CD1c-positive myeloid dendritic cell (primary cell): ENCODE results near the gene ASCC1.
"Not testable (repeated sequence)": the region's sequence is repeated elsewhere in the genome, so short reads cannot be mapped to it uniquely, and the experiment has no call there.

Experiments
- DNase-seq: peaks from one replicate; pipeline ENCODE4 v3.0.0-alpha.2; 2016; ENCODE audit errors: extremely low spot score

ASCC1 gene

GRCh38 chr10:72126184-72126871 is 89.7 kb downstream of the ASCC1 start:
- peak; percentile 38 for DNase-seq

DNA sequence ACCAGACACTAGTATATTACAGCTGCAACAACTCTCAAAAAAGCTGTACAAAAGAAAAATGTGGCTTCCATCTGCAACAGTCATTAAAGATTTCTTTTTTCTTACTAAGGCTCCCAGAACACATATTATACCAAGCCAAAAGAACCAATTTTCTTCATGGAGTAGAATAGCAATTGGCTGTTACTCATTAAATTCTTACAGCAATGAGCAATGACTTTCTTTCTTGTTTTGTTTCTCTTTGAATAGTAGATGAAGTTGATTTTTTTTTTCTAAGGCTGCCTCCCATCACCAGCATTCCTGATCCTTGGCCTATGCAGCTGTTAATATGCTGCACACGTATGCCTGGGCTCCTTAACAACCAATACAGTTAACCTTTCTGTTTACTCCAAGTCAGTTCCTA is 91.1 kb downstream of the ASCC1 start:
- DNase-seq = no peak

DNA sequence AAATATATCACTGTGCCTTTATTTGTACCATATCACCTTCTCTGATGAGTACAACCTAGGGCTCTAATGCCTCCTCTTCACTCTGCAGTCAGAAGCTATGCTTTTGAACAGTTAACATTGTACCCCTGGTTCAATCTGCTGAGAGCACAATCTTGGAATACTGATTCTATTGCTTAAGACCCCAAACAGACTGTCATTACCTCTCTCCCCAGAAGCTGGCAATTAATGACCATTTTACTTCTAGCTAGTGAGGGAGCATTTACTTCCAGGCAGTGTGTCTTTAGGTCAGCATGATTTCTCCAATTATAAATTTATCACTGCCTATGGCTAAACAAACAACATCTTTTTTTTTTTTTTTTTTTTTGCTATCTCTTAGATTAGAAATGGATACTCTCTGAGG is 91.7 kb downstream of the ASCC1 start:
- DNase-seq = no peak

GRCh38 chr10:72123616-72124015 is 92.5 kb downstream of the ASCC1 start:
- no peak for DNase-seq

DNA sequence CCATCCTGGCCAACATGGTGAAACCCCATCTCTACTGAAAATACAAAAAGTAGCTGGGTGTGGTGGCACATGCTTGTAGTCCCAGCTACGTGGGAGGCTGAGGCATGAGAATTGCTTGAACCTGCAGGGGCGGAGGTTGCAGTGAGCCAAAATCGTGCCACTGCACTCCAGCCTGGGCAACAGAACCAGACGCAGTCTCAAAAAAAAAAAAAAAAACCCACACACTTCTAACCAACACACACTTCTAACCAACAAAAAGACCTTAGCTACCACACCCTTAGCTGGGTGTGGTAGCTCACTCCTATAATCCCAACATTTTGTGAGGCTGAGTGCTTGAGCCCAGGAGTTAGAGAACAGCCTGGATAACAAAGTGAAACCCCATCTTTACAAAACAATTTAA is 93.9 kb downstream of the ASCC1 start:
- DNase-seq = no peak

DNA sequence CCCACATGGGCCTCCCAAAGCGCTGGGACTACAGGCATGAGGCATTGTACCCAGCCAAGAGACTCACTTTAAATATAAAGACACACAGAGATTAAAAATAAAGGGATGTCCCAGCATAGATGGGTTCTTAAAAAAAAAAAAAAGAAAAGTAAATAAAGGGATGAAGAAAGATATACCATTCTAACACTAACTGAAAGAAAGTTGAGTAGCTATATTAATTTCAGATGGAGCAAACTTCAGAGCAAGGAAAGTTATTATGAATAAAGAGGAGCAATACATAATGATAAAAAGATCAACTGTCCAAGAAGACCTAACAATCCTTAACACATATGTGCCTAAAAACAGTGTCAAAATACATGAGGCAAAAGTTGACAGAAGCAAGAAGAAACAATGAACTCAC is 94.7 kb downstream of the ASCC1 start:
- no peak for DNase-seq

DNA sequence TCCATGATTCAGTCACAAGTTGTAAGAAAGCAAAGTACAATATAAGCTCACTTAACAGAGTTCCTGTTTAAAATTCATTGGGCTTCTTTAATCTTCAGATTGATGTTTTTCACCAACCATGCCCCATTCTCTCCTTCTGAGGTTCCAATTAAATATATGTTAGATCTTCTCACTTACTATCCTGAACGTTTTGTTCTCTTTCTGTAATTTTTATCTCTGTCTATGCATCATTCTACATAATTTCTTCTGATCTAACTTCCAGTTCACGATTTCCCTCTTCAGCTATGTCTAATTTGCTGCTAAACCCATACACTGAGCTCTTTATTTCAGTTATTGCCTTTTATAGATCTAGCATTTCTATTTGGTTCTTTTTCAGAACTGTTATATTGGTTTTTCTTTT is 99.7 kb downstream of the ASCC1 start:
- no peak for DNase-seq

DNA sequence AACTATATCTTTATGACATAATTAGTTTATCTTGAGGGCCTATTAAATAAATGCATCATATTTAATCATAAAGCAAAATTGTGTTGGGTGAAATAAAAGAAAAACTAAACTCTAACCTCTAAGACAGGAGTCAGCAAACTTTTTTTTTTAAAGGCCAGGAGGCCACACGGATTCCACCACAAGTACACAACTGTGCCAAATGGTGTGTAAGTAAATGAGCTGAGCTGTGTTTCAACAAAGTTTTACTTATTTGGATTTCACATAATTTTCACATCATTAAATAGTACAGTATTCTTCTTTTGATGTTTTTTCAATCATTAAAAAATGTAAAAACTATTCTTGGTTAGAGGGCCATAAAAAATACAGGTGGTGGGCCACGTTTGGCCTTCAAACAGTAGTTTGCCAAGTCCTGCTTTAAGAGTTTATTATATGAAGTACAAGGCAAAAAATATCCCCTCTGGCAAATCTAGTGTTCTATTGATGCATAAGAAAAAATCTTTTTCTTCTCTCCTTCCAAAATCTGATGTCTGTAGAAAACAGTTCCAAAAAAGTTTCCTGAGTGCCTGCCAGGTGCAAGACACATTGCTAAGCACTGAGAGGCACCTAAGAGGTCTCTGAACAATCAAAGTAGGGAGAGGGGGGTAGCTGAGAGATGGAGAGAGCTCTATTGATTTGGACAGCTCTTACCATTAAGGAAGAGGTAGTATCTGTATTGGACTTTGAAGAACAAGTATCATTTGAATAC is 101.2 kb downstream of the ASCC1 start:
- no peak for DNase-seq

- no peak for DNase-seq
Measured at GRCh38 chr10:72110673-72111401, 105.2 kb downstream of the ASCC1 start.

DNA sequence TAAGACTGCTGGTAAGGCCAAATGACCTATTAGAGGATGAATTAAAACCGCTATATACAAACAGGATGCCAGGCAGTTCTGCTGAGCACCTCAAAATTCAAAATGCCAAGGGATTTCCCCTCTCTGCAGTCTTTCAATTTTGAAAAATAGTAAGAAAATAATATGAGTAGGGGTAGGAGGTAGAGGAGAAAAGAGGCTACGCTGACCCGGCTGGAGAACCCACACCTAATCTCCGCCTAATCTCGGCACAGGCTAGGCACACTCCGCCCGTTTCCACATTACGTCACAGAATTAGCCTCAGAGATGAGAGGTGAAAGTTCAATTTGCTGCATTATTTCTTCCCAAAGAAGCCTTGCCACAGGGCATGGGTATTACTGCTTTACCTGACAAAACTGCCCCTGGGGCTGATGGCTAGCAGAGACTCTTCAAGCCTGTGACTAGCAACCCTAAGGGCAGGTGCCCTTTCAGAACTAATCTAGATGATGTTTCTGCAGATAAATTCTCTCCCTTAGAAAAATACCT is 106.4 kb downstream of the ASCC1 start:
- no peak for DNase-seq

DNA sequence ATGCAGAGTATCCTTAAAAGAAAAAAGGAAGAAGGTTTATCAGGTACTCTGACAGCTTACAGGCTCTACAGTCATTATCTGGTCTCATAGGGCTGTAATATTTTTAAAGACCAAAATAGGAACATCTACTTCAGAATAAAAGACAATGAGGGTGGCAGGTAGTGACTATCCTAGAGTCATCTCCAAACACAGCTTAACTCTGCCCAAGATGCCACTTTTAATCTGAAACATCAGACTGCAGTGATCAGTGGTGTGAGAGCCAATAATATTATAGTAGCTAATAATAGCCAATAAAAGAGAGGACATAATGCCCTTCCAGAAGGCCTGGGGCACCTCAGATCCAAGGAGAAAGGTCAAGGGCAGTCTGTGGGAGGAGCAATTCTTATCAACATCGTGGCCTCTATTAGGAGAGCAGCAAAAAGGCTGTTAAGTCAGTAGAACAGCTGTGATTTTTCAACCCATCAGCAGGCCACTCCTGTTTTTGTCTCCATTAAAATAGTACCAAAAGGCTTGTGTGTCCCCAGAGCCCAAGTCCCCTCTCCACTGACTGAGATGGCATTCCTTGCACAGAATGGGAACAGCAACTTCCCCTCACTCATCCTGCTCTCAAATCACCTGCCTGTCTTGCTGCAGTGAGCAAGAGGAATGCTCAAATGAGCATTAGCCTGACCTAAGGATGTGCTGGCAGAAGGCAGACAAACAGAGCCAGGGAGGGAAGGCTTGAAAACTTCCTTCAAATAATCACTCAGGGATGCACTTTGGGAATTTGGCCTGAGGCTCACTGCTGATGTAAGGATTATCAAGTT is 107.0 kb downstream of the ASCC1 start:
- DNase-seq = no peak

- DNase-seq = not testable (repeated sequence)
Measured at GRCh38 chr10:72108004-72108370, 108.1 kb downstream of the ASCC1 start.

GRCh38 chr10:72107325-72108003 is 108.6 kb downstream of the ASCC1 start:
- no peak for DNase-seq

- no peak for DNase-seq
Measured at GRCh38 chr10:72106896-72107295, 109.2 kb downstream of the ASCC1 start.

DNA sequence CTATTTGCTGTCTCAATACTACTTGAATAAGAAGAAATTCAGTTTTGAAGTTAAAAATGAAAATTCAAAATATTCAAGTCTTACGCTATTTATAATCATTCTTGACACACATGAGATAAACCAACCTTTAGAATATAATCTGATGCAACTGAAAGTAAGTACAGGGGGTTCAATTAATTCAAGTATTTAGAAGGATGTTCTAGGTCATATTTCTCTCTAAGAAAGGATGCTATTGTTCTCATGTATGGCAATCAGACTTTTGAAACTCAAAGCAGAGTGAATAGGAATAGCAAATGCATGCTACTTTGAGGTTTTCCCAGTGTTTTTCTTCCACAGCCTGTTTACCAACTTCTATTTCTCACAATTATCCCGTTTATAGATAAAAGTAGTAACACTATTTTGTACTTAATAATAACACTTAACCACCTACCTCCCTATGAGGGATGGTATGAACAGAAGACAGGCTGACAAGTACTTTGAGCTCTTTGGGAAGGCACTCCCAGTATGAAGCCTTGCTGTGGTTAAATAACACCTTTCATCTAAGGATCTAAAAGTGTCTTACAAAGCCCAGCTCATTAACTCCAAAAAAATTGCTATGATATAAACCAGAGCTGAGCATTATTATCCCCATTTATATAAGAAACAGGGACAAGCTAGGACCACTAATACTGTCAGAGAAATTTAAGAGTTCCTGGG is 109.8 kb downstream of the ASCC1 start:
- DNase-seq = no peak

- no peak for DNase-seq
Measured at GRCh38 chr10:72105710-72106109, 110.4 kb downstream of the ASCC1 start.

GRCh38 chr10:72105098-72105475 is 111.0 kb downstream of the ASCC1 start:
- no peak for DNase-seq

DNA sequence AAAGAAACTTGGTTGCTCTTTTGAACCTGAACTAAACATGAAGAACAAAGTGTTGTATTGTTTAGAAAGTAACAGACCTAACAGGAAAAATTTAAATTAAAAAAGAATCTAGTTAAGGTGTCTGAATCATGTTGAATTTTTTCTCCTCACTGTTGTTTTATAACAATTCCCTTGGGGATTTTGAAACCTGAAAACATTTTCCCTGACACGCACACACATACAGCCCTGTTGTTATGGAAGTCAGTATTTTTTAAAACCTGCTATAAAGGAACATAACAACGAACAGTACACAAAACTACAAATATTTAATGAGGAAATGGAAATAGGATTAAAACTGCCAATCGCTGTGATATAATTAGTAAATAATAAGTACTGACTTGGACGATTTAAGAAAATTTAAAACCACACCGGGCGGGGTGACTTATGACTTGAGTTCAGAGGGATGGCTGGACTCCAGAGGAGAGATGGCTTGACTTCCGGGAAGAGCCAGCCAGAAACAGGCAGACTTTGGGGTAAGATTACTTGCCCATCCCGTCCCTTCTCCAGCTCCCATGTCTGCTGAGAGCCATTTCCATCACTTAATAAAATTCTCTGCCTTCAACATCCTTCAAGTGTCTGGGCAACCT is 111.5 kb downstream of the ASCC1 start:
- DNase-seq = no peak

GRCh38 chr10:72099600-72099921 is 116.5 kb downstream of the ASCC1 start:
- DNase-seq = no peak

DNA sequence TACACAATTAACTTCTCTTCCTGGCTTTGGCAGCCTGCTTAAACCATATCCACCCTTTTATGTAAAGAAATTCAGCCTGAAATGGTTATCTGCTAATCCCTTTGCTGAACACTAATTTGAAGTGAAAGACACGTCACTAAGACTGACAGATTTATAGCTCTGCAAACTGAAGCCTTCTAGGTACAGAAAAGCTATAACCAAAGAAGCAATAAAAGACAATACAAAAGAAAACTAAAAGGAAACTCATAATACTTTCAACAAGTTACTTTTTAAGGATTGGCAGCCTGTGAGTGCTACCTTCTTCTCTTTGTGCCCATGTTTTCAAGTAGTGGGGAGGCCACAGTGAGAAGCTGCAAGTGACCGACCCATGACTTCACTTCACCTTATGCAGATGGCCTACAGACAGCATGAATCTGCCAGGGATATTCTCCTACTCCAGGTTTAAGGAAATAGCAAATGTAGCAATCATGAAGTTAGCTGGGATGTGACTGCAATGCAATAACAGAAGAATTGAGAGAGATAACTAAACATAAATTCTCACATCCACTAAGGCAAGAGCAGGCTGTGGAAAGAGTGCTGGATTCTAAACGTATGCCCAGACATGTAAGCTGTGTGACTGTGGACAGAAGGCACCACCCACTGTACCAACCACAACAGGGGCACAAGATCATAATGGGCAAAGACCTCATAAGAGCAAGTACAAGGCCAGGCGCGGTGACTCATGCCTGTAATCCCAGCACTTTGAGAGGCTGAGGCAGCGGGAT is 117.1 kb downstream of the ASCC1 start:
- no peak for DNase-seq
